NT2/D1 (cell line): ENCODE measurements around the gene AGAP1.

Source experiments
- DNase-seq: peaks from one replicate; pipeline ENCODE4 v3.0.0-alpha.2; 2011; ENCODE audit warnings: low read depth, low spot score
- H3K27me3 ChIP-seq: 2 replicates; pipeline ENCODE4 v1.6.0; 2011; ENCODE audit warnings: mild to moderate bottlenecking; ENCODE audit not compliant: insufficient read length, insufficient read depth
- H3K36me3 ChIP-seq: 2 replicates; pipeline ENCODE4 v1.6.1; 2011; ENCODE audit warnings: mild to moderate bottlenecking, low read length, mixed read lengths; ENCODE audit not compliant: insufficient read depth, insufficient read length
- H3K4me1 ChIP-seq: 2 replicates; pipeline ENCODE4 v1.5.1; 2011; ENCODE audit not compliant: insufficient read depth, insufficient read length
- H3K4me3 ChIP-seq: 2 replicates; pipeline ENCODE4 v1.5.1; 2011; ENCODE audit warnings: low read depth; ENCODE audit not compliant: insufficient read length
- H3K9ac ChIP-seq: 2 replicates; pipeline ENCODE4 v1.6.0; 2011; ENCODE audit warnings: low read depth; ENCODE audit not compliant: insufficient read length
- H3K9me3 ChIP-seq: 2 replicates; pipeline ENCODE4 v1.5.1; 2011; ENCODE audit warnings: mild to moderate bottlenecking, low read length; ENCODE audit not compliant: insufficient read depth
- SUZ12 ChIP-seq: IDR thresholded peaks from 2 replicates; pipeline ENCODE4 v1.6.1; 2011; ENCODE audit not compliant: insufficient read length, insufficient read depth; ENCODE audit errors: extremely low read depth
- YY1 ChIP-seq: IDR thresholded peaks from 2 replicates; pipeline ENCODE4 v1.6.1; 2011; ENCODE audit not compliant: insufficient read length, insufficient read depth
- ZNF274 ChIP-seq: IDR thresholded peaks from 2 replicates; pipeline ENCODE4 v1.6.1; 2011; ENCODE audit warnings: mild to moderate bottlenecking, low read depth, low read length

AGAP1 gene

GRCh38 chr2:235898766-235899165 is 404.9 kb downstream of the AGAP1 start:
- DNase-seq = no peak
- Histone ChIP-seq H3K36me3 (peaks cover 8% of the 10 kb centered on the region), H3K4me1 (no peaks in the 10 kb centered on the region), H3K27me3 (no peaks in the 10 kb centered on the region), H3K4me3 (no peak overlapping the region), H3K9ac (no peak overlapping the region), H3K9me3 (no peaks in the 10 kb centered on the region)
- TF ChIP-seq ZNF274 (no peak), YY1 (no peak), SUZ12 (no peak)

- TF ChIP-seq ZNF274 (no peak), SUZ12 (no peak), YY1 (no peak)
- no peaks in the 10 kb centered on the region for H3K36me3 ChIP-seq
- no peak overlapping the region for H3K9ac ChIP-seq
- H3K4me3 ChIP-seq = no peak overlapping the region
- H3K9me3 ChIP-seq = no peaks in the 10 kb centered on the region
- H3K4me1 ChIP-seq = no peaks in the 10 kb centered on the region
- DNase-seq = no peak
- no peaks in the 10 kb centered on the region for H3K27me3 ChIP-seq
Measured at GRCh38 chr2:235900631-235901030, 406.8 kb downstream of the AGAP1 start.

GRCh38 chr2:235901243-235901642 is 407.4 kb downstream of the AGAP1 start:
- H3K9me3 ChIP-seq = no peaks in the 10 kb centered on the region
- no peaks in the 10 kb centered on the region for H3K36me3 ChIP-seq
- TF ChIP-seq YY1 (no peak), ZNF274 (no peak), SUZ12 (no peak)
- H3K4me3 ChIP-seq = no peak overlapping the region
- H3K9ac ChIP-seq = no peak overlapping the region
- H3K4me1 ChIP-seq = no peaks in the 10 kb centered on the region
- DNase-seq = no peak
- no peaks in the 10 kb centered on the region for H3K27me3 ChIP-seq

- Histone ChIP-seq H3K4me3 (no peak overlapping the region), H3K9me3 (no peaks in the 10 kb centered on the region), H3K27me3 (no peaks in the 10 kb centered on the region), H3K36me3 (peaks cover 4% of the 10 kb centered on the region), H3K4me1 (no peaks in the 10 kb centered on the region), H3K9ac (no peak overlapping the region)
- no peak for TF ChIP-seq SUZ12
- no peak for TF ChIP-seq ZNF274
- TF ChIP-seq YY1 = no peak
- DNase-seq = no peak
Measured at GRCh38 chr2:235903782-235904584, 410.1 kb downstream of the AGAP1 start.

GRCh38 chr2:235904585-235904931 is 410.7 kb downstream of the AGAP1 start:
- H3K4me3 ChIP-seq = no peak overlapping the region
- TF ChIP-seq ZNF274 (no peak), SUZ12 (no peak), YY1 (no peak)
- DNase-seq = no peak
- H3K36me3 ChIP-seq = peaks cover 5% of the 10 kb centered on the region
- no peaks in the 10 kb centered on the region for H3K9me3 ChIP-seq
- no peaks in the 10 kb centered on the region for H3K4me1 ChIP-seq
- no peaks in the 10 kb centered on the region for H3K27me3 ChIP-seq
- H3K9ac ChIP-seq = no peak overlapping the region

GRCh38 chr2:235908826-235909225 is 415.0 kb downstream of the AGAP1 start:
- TF ChIP-seq SUZ12 (no peak), YY1 (no peak), ZNF274 (no peak)
- Histone ChIP-seq H3K36me3 (peaks cover 8% of the 10 kb centered on the region), H3K4me3 (no peak overlapping the region), H3K9me3 (no peaks in the 10 kb centered on the region), H3K27me3 (no peaks in the 10 kb centered on the region), H3K4me1 (no peaks in the 10 kb centered on the region), H3K9ac (no peak overlapping the region)
- DNase-seq = no peak

GRCh38 chr2:235909358-235909757 is 415.5 kb downstream of the AGAP1 start:
- Histone ChIP-seq H3K9me3 (no peaks in the 10 kb centered on the region), H3K4me3 (no peak overlapping the region), H3K9ac (no peak overlapping the region), H3K27me3 (no peaks in the 10 kb centered on the region), H3K4me1 (no peaks in the 10 kb centered on the region), H3K36me3 (peaks cover 8% of the 10 kb centered on the region)
- DNase-seq = no peak
- TF ChIP-seq ZNF274 (no peak), YY1 (no peak), SUZ12 (no peak)

GRCh38 chr2:235910067-235910466 is 416.2 kb downstream of the AGAP1 start:
- H3K27me3 ChIP-seq = no peaks in the 10 kb centered on the region
- no peaks in the 10 kb centered on the region for H3K4me1 ChIP-seq
- no peak for DNase-seq
- H3K36me3 ChIP-seq = peaks cover 11% of the 10 kb centered on the region
- no peak for TF ChIP-seq ZNF274
- TF ChIP-seq YY1 = no peak
- TF ChIP-seq SUZ12 = no peak
- no peak overlapping the region for H3K4me3 ChIP-seq
- no peak overlapping the region for H3K9ac ChIP-seq
- H3K9me3 ChIP-seq = no peaks in the 10 kb centered on the region
